GM12892 (cell line): ENCODE data around the gene CRY2.

Experiments
- POLR2A ChIP-seq: IDR thresholded peaks from 2 replicates; pipeline ENCODE4 v1.6.1; 2011; ENCODE audit warnings: low read depth, low read length, control low read depth
- POLR2AphosphoS5 ChIP-seq: IDR thresholded peaks from 2 replicates; pipeline ENCODE4 v1.6.1; 2011; ENCODE audit warnings: low read depth, low read length, control low read depth

GRCh38 chr11:45932217-45932616 is 84.9 kb downstream of the CRY2 start:
- TF ChIP-seq POLR2A, result no peak
- TF ChIP-seq POLR2AphosphoS5, result no peak
